ENCODE data around the gene HSPB1. TPM values are rescaled to one million over a fixed set of nuclear protein-coding genes. Genes with fewer than 3 reads are reported as not detected.
A peak's percentile ranks its signal among the peaks of the same experiment; 100 is the strongest.

Gene HSPB1
- total and polyA plus RNA-seq, 2 of the 13 experiments (the other 11 are each of a cell fraction or from before 2014, with no cell fraction given): 21.0 to 38.6 TPM

- Histone ChIP-seq H4K20me1 (ENCODE audit: insufficient read depth, low read length) (no peaks in the 10 kb centered on the region), H2AFZ (ENCODE audit: low read length) (no peak overlapping the region), H3K9ac (ENCODE audit: insufficient read depth, low read depth, low read length) (no peak overlapping the region), H3K9me3 (ENCODE audit: low read length) (no peaks in the 10 kb centered on the region), H3K36me3 (replicated peaks in 1 of 2; ENCODE audit: control insufficient read depth in 1 of 2, insufficient read depth in 2 of 2, low read length in 2 of 2) (no peaks in the 10 kb centered on the region), H3K4me3 (replicated peaks in 1 of 3; ENCODE audit: insufficient read depth in 1 of 3, low read depth in 2 of 3, low read length in 3 of 3) (no peak overlapping the region), H3K4me2 (ENCODE audit: low read depth, low read length) (no peak overlapping the region), H3K4me1 (ENCODE audit: insufficient read depth, low read length) (peaks cover 30% of the 10 kb centered on the region), H3K79me2 (ENCODE audit: insufficient read depth, low read length) (no peaks in the 10 kb centered on the region), H3K27ac (ENCODE audit: extremely low read length, insufficient read depth, low read length) (no peak overlapping the region), H3K27me3 (ENCODE audit: control insufficient read depth in 1 of 2, insufficient read depth in 2 of 2, low read length in 2 of 2) (peaks cover 9 to 62% of the 10 kb centered on the region in 2 experiments)
- intact Hi-C loops (cut with micrococcal nuclease; ENCODE audit: unreplicated experiment): no loop called here
- ChIA-PET POLR2A (no interaction called here), CTCF (ENCODE audit: low intra/inter-chr PET ratio, low total read pairs) (no interaction called here)
- BruUV-seq (replicated peaks): no TSS peak
- DNase-seq (ENCODE audit: low spot score): no peak
- no peak for FAIRE-seq
- 52% methylated on average over 13 of the region's 17 CpGs for WGBS (ENCODE audit: low lambda C conversion rate)
- ATAC-seq: no peak
- in situ Hi-C loops (cut with HindIII; ENCODE audit: extremely low pct_ligation_motif_present, low pct_unique_long_range_greater_than_20kb): loop anchor here (5.0 kb wide), 1 partner anchor 34 kb away; no protein-coding TSS in a partner anchor
- TF ChIP-seq TEAD3 (CRISPR knock-in tag; optimal IDR thresholded peaks at IDR 0.05; ENCODE audit: borderline replicate concordance) (no peak), ZNF768 (CRISPR knock-in tag; IDR thresholded peaks at IDR 0.05) (peak; percentile 93)
These were observed 19.0 kb upstream of the HSPB1 start for GRCh38 chr7:76283254-76284159.

- ChIA-PET CTCF (ENCODE audit: low intra/inter-chr PET ratio, low total read pairs) (interaction anchor here (1.3 kb wide), 1 partner anchor 28 kb away, joined by 6 read pairs; no protein-coding TSS in a partner anchor), POLR2A (no interaction called here)
- no peak for FAIRE-seq
- Histone ChIP-seq H3K4me3 (replicated peaks in 1 of 3; ENCODE audit: insufficient read depth in 1 of 3, low read depth in 2 of 3, low read length in 3 of 3) (no peak overlapping the region), H3K9me3 (ENCODE audit: low read length) (no peaks in the 10 kb centered on the region), H4K20me1 (ENCODE audit: insufficient read depth, low read length) (no peaks in the 10 kb centered on the region), H3K27me3 (ENCODE audit: control insufficient read depth in 1 of 2, insufficient read depth in 2 of 2, low read length in 2 of 2) (peaks cover 8 to 50% of the 10 kb centered on the region in 2 experiments), H3K27ac (ENCODE audit: extremely low read length, insufficient read depth, low read length) (no peak overlapping the region), H3K4me2 (ENCODE audit: low read depth, low read length) (no peak overlapping the region), H3K4me1 (ENCODE audit: insufficient read depth, low read length) (peaks cover 40% of the 10 kb centered on the region), H3K36me3 (replicated peaks in 1 of 2; ENCODE audit: control insufficient read depth in 1 of 2, insufficient read depth in 2 of 2, low read length in 2 of 2) (no peaks in the 10 kb centered on the region), H2AFZ (ENCODE audit: low read length) (no peak overlapping the region), H3K79me2 (ENCODE audit: insufficient read depth, low read length) (no peaks in the 10 kb centered on the region), H3K9ac (ENCODE audit: insufficient read depth, low read depth, low read length) (no peak overlapping the region)
- no TSS peak for BruUV-seq (replicated peaks)
- 38% methylated on average over 14 of the region's 29 CpGs for WGBS (ENCODE audit: low lambda C conversion rate)
- TF ChIP-seq WIZ (CRISPR knock-in tag; IDR thresholded peaks at IDR 0.05) (no peak), THRA (CRISPR knock-in tag; IDR thresholded peaks at IDR 0.05; ENCODE audit: borderline replicate concordance) (no peak), CEBPB (IDR thresholded peaks at IDR 0.05; ENCODE audit: borderline replicate concordance, low read depth, low read length) (no peak), PHF5A (CRISPR knock-in tag; IDR thresholded peaks at IDR 0.05; ENCODE audit: low read depth, unreplicated experiment) (no peak), ZFX (CRISPR knock-in tag; IDR thresholded peaks at IDR 0.05; ENCODE audit: low read depth) (no peak), HNRNPL (IDR thresholded peaks at IDR 0.05; ENCODE audit: low read depth, low read length) (0 out of 2 replicates have a peak, but pooled peaks have one; percentile 30), HIC2 (CRISPR knock-in tag; IDR thresholded peaks at IDR 0.05; ENCODE audit: low read depth) (0 out of 2 replicates have a peak, but pooled peaks have one; percentile 41)
- no peak for DNase-seq (ENCODE audit: low spot score)
- intact Hi-C loops (cut with micrococcal nuclease; ENCODE audit: unreplicated experiment): no loop called here
- ATAC-seq: 0 out of 3 replicates have a peak, but pooled peaks have one; percentile 6
- in situ Hi-C loops (cut with HindIII; ENCODE audit: extremely low pct_ligation_motif_present, low pct_unique_long_range_greater_than_20kb): no loop called here
These were observed 16.7 kb upstream of the HSPB1 start for GRCh38 chr7:76285604-76286374.

Data from HepG2 (cell line).